Right atrium auricular region (tissue), 2 donors: ENCODE measurements around the gene PUS1. TPM values are rescaled to one million over a fixed set of nuclear protein-coding genes. Genes with fewer than 3 reads are reported as not detected.
"Not testable (repeated sequence)": the region's sequence is repeated elsewhere in the genome, so short reads cannot be mapped to it uniquely, and the experiment has no call there.

Experiments used
- DNase-seq: peaks from one replicate; pipeline ENCODE4 v3.0.0-alpha.2; 2019; ENCODE audit warnings: low spot score
- H3K27ac ChIP-seq, 2 donors: fragments of 200-600 bp; sonication (generic); 1 replicate in 1 of 2; 2 replicates in 1 of 2; pipeline ENCODE4 v1.5.1; 2016 to 2019
- H3K27me3 ChIP-seq, 2 donors: fragments of 200-600 bp; sonication (generic); one replicate each; pipeline versions ENCODE4 v1.5.1 to v1.6.0; 2017 to 2019
- H3K36me3 ChIP-seq: fragments of 200-600 bp; sonication (generic); one replicate; pipeline ENCODE4 v1.5.1; 2016
- H3K4me1 ChIP-seq, 2 donors: fragments of 200-600 bp; sonication (generic); one replicate each; pipeline versions ENCODE4 v1.5.1 to v1.6.0; 2017 to 2019
- H3K4me3 ChIP-seq, 2 donors: fragments of 200-600 bp; sonication (generic); 1 replicate in 1 of 2; 2 replicates in 1 of 2; pipeline ENCODE4 v1.5.1; 2017 to 2019; ENCODE audit warnings: mild to moderate bottlenecking in 1 of 2, moderate library complexity in 1 of 2
- H3K9me3 ChIP-seq, 2 donors: fragments of 200-600 bp; sonication (generic); one replicate each; pipeline ENCODE4 v1.5.1; 2019
- CTCF ChIP-seq, 2 donors: fragments of 200-600 bp; sonication (generic); IDR thresholded peaks; one replicate each; pipeline ENCODE4 v1.5.1; 2019; ENCODE audit warnings: antibody characterized with exemption in 2 of 2
- total RNA-seq, 2 donors: library from RNA; depleted of rRNA; stranded (reverse); fragments of >200 nt; gene quantifications; one replicate each; pipeline ENCODE4 v1.1.0, GENCODE V29; 2016

Gene PUS1
- total RNA-seq, result 10 to 100 TPM in 1 of 2 donors, 1 to 10 TPM in 1; 5.0 to 10.3 TPM

GRCh38 chr12:131928711-131929580 lies at the start of gene PUS1:
Gene PUS1 (plus strand): TSS chr12:131929276. CDS start chr12:131929723, 447 bp downstream.
- peak in 1 of 2 donors; percentile 10 for TF ChIP-seq CTCF (IDR thresholded peaks at IDR 0.05)
- Histone ChIP-seq H3K4me1 (peaks cover 0 to 20% of the 10 kb centered on the region in 2 donors), H3K36me3 (peaks cover 22% of the 10 kb centered on the region), H3K9me3 (no peaks in the 10 kb centered on the region), H3K27ac (peak within 1 kb of the TSS; percentile 91 to 97), H3K27me3 (no peaks in the 10 kb centered on the region), H3K4me3 (peak within 1 kb of the TSS; percentile 68 to 76)
- peak; percentile 92 for DNase-seq

GRCh38 chr12:131882804-131883520 lies 46.1 kb upstream of the PUS1 start:
- DNase-seq, result no peak
- H3K4me3 ChIP-seq, result no peak overlapping the region
- H3K27me3 ChIP-seq, result no peaks in the 10 kb centered on the region
- no peak for TF ChIP-seq CTCF (IDR thresholded peaks at IDR 0.05)
- no peaks in the 10 kb centered on the region for H3K36me3 ChIP-seq
- no peaks in the 10 kb centered on the region for H3K4me1 ChIP-seq
- no peak overlapping the region for H3K27ac ChIP-seq
- H3K9me3 ChIP-seq, result peaks cover 0 to 7% of the 10 kb centered on the region in 2 donors

- no peak for TF ChIP-seq CTCF (IDR thresholded peaks at IDR 0.05)
- Histone ChIP-seq H3K27ac (no peak overlapping the region), H3K4me3 (no peak overlapping the region), H3K9me3 (peaks cover 0 to 7% of the 10 kb centered on the region in 2 donors), H3K36me3 (no peaks in the 10 kb centered on the region), H3K27me3 (no peaks in the 10 kb centered on the region), H3K4me1 (no peaks in the 10 kb centered on the region)
- DNase-seq, result no peak
Measured at GRCh38 chr12:131883521-131883900, 45.6 kb upstream of the PUS1 start.

GRCh38 chr12:131885076-131885475 lies 44.0 kb upstream of the PUS1 start:
- not testable (repeated sequence) for H3K9me3 ChIP-seq, H3K27me3 ChIP-seq, DNase-seq, H3K4me3 ChIP-seq, H3K27ac ChIP-seq, H3K4me1 ChIP-seq, H3K36me3 ChIP-seq

- Histone ChIP-seq H3K27ac (no peak overlapping the region), H3K4me1 (no peaks in the 10 kb centered on the region), H3K9me3 (peaks cover 0 to 7% of the 10 kb centered on the region in 2 donors), H3K4me3 (no peak overlapping the region), H3K36me3 (no peaks in the 10 kb centered on the region), H3K27me3 (no peaks in the 10 kb centered on the region)
- no peak for TF ChIP-seq CTCF (IDR thresholded peaks at IDR 0.05)
- no peak for DNase-seq
Measured at GRCh38 chr12:131885543-131886057, 43.5 kb upstream of the PUS1 start.

GRCh38 chr12:131891722-131892121 lies 37.4 kb upstream of the PUS1 start:
- H3K4me1 ChIP-seq, result peaks cover 0 to 14% of the 10 kb centered on the region in 2 donors
- DNase-seq, H3K36me3 ChIP-seq, H3K9me3 ChIP-seq, H3K4me3 ChIP-seq, H3K27me3 ChIP-seq, H3K27ac ChIP-seq: not testable (repeated sequence)
